ENCODE data around the gene AKR1C2.
A peak's percentile ranks its signal among the peaks of the same experiment; 100 is the strongest.
"Not testable (repeated sequence)": the region's sequence is repeated elsewhere in the genome, so short reads cannot be mapped to it uniquely, and the experiment has no call there.

The AKR1C2 gene

DNA sequence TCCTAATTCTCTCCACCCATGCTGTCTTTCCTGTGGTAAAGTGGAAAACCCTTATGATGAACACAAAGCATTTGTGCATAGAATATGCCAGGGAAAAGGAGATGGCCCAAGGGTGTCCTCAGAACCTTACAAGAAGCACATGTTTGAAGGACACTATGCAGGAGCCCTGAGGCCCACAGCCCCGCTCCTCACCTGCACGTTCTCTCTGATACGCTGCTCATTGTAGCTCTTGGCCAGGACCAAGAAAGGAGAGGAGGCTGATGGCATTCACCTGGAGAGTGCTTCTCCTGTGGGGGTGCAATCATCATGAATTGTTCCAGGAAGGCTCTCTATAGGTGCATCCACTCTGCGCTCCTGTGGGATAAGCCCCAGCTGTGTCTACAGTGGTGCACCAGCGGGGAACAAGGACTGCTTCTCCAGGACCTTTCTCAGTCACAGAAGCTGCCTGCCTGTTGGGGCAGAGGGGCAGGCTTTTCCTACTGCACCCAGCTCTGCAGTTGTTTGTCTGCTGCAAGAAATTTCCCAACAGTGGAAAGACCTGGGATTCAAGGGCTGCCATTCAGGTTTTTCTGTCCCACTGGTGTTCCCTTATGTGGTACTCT lies 19.9 kb downstream of the AKR1C2 start:
- H3K27ac ChIP-seq, result peak overlapping the region; percentile 16; the same call in 1 of the 2 replicates
- TF ChIP-seq, protein P1, sequence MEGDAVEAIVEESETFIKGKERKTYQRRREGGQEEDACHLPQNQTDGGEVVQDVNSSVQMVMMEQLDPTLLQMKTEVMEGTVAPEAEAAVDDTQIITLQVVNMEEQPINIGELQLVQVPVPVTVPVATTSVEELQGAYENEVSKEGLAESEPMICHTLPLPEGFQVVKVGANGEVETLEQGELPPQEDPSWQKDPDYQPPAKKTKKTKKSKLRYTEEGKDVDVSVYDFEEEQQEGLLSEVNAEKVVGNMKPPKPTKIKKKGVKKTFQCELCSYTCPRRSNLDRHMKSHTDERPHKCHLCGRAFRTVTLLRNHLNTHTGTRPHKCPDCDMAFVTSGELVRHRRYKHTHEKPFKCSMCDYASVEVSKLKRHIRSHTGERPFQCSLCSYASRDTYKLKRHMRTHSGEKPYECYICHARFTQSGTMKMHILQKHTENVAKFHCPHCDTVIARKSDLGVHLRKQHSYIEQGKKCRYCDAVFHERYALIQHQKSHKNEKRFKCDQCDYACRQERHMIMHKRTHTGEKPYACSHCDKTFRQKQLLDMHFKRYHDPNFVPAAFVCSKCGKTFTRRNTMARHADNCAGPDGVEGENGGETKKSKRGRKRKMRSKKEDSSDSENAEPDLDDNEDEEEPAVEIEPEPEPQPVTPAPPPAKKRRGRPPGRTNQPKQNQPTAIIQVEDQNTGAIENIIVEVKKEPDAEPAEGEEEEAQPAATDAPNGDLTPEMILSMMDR (conservative IDR thresholded peaks at IDR 0.05), result no peak

DNA sequence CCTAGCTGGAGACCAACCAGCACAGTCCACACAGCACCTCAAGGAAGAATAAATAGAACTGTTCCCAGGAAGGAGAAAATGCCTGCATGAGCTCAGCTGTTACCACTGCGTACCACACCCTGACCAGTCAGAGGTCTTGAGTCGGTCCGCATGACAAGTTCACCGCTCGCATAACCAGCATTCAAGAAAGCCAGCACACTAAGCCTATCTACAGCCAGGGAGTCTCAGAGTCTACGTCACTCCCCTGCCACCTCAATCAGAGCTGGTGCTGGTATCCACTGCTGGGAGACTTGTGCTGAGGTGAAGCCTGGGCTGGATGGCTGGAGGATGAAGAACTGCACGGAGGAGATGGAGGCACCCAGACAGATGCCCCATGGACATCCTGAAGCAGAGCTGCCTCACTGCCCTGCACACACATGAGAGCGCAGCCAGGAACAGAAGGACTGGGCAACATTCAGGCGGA lies 20.9 kb downstream of the AKR1C2 start:
- TF ChIP-seq, protein P1 (conservative IDR thresholded peaks at IDR 0.05), result no peak
- H3K27ac ChIP-seq, result peak overlapping the region; percentile 16; the same call in 1 of the 2 replicates

DNA sequence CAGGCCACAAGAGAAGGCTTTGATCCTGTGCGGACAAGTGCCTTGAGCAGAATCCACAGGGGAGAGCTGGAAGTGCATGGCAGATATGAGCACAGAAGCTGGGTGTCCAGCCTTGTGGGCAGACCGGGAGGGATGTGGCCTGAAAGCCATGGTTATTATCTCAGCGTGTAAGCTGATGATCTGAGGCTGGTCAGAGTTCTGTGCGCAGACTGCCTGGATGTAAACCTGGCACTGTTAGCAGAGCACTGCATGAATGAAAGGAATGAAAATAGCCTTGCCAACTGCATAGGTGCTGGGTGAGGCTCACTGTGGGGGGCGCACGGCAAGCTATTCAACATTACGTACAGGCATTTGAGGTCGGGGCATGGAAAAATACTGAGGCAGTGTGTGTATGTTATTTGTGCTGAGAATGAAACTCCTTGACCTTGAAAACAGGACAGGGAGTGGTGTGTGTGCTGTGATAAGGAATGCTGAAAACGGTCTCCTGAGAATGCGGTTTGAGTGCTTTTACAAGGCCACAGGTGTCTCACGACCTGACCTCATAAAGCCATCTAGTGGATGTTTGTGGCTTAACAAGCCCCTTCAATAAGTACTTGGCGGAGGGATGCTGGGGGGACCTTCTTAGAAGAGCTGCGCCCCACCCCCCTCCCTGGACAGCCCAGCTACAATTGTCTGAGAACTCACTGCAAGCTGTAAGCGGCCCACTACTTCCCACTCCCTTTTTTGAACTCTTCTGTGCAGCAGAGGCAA lies 21.8 kb downstream of the AKR1C2 start:
- TF ChIP-seq, protein P1 (conservative IDR thresholded peaks at IDR 0.05), result peak; percentile 78
- peak overlapping the region; percentile 63 for H3K27ac ChIP-seq

DNA sequence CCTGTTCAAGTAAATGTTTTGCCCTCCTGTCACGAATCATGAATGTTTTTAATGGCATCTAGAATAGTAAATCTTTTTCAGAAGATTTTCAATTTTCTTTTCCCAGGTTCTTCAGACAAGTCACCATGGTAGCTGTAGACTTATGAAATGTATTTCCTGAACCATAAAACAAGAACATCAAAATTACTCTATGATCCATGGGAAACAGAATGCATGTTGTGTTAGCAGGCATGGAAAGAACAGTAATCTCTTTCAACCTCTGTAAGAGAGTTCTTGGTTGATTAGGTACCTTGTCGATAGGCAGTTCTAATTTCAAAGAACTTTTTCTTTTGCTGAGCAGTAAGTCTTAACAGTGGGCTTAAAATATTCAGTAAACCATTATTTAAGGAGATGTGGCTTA lies 22.9 kb downstream of the AKR1C2 start:
- H3K27ac ChIP-seq, result no peak overlapping the region
- TF ChIP-seq, protein P1 (conservative IDR thresholded peaks at IDR 0.05), result no peak

DNA sequence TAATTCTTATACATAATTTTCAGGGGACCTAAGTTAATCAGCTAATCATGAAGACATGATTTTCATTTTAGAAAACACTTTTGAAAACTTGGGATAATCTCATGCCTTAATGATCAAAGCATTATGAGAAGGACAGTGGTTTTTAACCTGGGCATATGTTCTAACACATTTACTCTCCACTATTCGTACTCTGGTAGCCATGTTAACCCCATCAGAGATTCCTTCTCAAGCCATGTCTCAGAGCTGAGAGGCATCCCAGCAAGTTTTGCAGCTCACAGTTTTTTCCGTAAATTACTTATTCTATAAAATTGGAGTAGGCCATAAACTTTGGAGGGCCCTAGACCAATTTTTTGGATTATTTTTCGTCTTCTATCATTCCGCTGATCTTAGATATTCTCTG lies 24.8 kb downstream of the AKR1C2 start:
- no peak overlapping the region for H3K27ac ChIP-seq
- TF ChIP-seq, protein P1 (conservative IDR thresholded peaks at IDR 0.05), result no peak

DNA sequence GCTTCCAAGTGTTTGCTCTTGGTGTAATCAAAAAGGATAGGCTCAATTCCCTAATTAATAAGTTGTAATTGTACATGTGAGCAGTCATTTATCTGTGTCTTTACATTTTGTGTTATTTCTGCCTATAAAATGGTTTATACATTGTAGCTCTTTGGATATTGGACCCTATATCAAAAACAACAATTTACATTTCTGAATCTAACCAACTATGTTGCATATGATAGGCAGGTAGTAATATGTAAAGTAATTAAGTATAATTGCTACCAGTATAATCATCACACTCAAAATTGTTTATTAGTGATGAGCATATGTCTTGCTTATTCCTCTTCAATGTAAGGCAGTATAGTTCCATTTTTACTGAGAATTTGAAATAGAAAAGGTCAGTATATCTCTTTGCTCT lies 26.6 kb downstream of the AKR1C2 start:
- TF ChIP-seq, protein P1 (conservative IDR thresholded peaks at IDR 0.05), result no peak
- no peak overlapping the region for H3K27ac ChIP-seq

DNA sequence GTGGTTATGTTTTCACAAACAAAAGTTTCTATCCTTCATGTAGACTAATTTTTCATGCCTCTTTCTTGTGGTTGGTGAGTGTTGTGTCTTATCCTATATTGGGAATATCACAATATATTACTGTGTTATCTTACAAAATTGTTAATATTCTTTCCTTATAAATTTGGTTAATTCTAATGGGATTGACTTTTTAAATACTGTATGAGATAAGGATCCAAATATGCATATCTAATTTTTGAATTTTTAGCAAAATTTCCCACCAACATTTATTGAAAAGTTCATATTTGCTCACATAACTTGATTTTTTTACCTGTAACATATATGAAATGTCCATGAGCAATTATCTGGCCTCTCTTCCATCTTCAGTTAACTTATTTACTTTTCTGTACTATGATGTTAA lies 29.3 kb downstream of the AKR1C2 start:
- not testable (repeated sequence) for H3K27ac ChIP-seq

DNA sequence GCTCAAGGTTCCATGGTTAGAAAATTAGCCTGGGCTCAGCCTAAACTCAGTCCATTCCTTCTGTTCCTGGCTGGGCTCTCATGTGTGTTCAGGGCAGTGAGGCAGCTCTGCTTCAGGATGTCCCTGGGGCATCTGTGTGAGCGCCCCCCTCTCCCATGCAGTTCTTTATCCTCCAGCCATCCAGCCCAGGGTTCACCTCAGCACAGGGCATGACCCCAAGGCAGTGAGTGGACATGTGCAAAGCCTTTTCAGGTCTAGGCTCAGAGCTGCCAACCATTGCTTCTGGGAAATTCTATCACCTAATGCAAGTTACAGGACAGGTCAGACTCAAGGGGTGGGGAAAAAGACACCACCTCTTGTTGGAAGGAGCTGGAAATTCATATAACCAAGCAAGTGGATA lies 30.4 kb downstream of the AKR1C2 start:
- not testable (repeated sequence) for H3K27ac ChIP-seq

DNA sequence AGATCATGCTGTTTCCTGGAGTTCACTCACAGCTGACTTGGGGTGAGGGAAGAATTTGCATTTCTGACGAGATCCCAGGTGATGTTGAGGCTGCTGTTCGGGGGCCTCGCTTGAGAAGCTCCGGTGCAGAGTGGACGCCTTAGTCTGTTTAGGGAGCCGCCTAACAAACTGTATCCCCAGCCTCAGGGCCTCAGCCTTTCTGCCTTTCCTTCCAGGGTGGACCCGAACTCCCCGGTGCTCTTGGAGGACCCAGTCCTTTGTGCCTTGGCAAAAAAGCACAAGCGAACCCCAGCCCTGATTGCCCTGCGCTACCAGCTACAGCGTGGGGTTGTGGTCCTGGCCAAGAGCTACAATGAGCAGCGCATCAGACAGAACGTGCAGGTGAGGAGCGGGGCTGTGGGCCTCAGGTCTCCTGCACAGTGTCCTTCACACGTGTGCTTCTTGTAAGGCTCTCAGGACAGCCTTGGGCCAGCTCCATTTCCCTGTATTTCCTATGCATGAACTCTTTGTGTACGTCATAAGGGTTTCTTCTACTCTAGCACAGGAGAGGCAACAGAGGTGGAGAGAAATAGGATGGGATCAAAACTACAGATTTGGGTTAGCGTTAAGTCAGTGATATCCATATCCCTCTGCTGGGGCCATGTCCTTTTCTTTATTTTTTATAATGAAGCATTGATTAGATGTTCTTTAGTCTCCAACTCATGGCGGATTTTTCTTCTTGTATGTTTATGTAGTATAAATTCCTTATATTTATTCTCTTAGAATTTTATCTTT lies 31.1 kb downstream of the AKR1C2 start:
- H3K27ac ChIP-seq, result not testable (repeated sequence)

DNA sequence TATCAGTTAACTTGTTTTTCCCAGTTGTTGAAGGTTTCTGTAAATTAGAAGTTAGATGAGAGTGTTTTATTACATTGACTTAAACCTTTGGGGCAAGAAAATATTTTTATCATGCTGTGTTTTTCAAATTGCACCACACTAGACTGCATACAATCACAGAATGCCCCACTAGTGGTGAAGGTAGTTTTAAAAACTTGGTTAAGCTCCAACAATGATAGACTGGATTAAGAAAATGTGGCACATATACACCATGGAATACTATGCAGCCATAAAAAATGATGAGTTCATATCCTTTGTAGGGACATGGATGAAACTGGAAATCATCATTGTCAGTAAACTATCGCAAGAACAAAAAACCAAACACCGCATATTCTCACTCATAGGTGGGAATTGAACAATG lies 33.3 kb downstream of the AKR1C2 start:
- H3K27ac ChIP-seq, result not testable (repeated sequence)

DNA sequence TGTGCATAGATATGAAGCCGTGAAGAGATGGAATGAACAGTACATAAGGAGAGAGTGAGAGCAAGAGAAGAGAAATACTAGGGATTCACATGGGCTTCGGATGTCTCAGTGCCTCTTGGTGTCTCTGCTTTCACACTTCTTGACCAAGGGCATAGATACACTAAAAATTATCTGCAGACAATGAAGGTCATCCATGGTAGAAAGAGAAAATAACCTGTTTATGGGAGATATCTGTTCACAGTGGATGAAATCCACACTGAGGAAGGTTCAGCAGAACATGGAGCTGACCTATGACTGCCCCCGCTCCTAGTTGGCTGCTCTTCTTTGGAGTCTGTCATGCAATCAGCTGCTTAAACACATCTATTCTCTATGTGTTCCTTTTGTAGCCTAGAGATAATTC lies 34.4 kb downstream of the AKR1C2 start:
- H3K27ac ChIP-seq, result not testable (repeated sequence)

DNA sequence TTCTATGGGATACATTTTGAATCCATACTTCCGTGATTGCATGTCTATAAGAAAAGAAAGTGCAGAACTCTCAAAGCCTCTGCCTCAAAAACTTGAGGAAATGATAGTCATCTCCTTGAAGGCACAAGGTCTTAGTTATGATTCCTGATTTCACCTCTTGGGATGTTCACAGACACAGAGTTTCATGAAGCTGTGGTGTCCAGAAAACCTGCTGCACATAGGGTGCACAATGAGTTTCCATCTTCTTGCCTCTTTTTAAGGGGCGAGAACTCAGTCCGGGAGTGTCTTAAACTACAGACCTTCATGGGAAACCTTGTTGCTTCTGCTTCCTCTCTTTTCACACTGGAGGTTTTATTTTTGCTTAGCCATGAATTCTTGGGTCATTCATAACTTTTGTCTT lies 36.5 kb downstream of the AKR1C2 start:
- not testable (repeated sequence) for H3K27ac ChIP-seq

DNA sequence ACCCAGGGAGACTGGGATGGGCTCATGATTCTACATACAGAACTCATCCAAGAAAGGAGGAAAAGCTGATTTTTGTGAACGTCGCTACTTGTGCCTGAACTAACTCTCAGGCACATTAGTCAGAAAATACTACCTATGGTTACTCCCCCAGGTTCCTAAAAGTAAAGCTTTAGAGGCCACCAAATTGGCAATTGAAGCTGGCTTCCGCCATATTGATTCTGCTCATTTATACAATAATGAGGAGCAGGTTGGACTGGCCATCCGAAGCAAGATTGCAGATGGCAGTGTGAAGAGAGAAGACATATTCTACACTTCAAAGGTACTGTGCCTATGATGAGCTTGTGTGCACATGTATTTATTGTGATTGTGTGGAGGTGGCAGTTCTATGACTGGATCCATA lies 37.9 kb downstream of the AKR1C2 start:
- not testable (repeated sequence) for H3K27ac ChIP-seq
